WTC11 (cell line): ENCODE data around the gene PGS1. TPM values are rescaled to one million over a fixed set of nuclear protein-coding genes. Genes with fewer than 3 reads are reported as not detected.

Source experiments
- ATAC-seq: fragments of 200-7000 bp; cut with Tn5 transposase; 2 replicates; pipeline ENCODE4 v1.10.0; 2021; ENCODE audit warnings: mild to moderate bottlenecking, moderate library complexity
- CTCF ChIA-PET: fragments of 300-600 bp; sonication (Branson Sonifier 250); formaldehyde crosslinking; loops from one replicate; lab custom pipeline; 2021; ENCODE audit warnings: antibody characterized with exemption; lab: Charles Lee
- POLR2A ChIA-PET: fragments of 350-600 bp; sonication (Branson Sonifier 250); formaldehyde crosslinking; loops from one replicate; lab custom pipeline; 2021; ENCODE audit warnings: antibody characterized with exemption; lab: Charles Lee
- DNase-seq: peaks from one replicate; pipeline ENCODE4 v3.0.0; 2021; ENCODE audit warnings: low spot score
- H3K27ac Mint-ChIP-seq: 2 replicates; pipeline ENCODE4 v1.8.0; 2021; ENCODE audit warnings: mixed read lengths
- H3K27me3 Mint-ChIP-seq: 2 replicates; pipeline ENCODE4 v1.8.0; 2021; ENCODE audit warnings: low read depth, mild to moderate bottlenecking, moderate library complexity, mixed read lengths
- H3K36me3 Mint-ChIP-seq: 2 replicates; pipeline ENCODE4 v1.8.0; 2021; ENCODE audit warnings: mixed read lengths
- H3K4me1 Mint-ChIP-seq: 2 replicates; pipeline ENCODE4 v1.8.0; 2022; ENCODE audit warnings: mixed read lengths
- H3K4me3 Mint-ChIP-seq: 2 replicates; pipeline ENCODE4 v1.8.0; 2021; ENCODE audit warnings: mild to moderate bottlenecking, moderate library complexity, mixed read lengths
- H3K9me3 Mint-ChIP-seq: 2 replicates; pipeline ENCODE4 v1.8.0; 2021; ENCODE audit warnings: mixed read lengths
- KAT7 ChIP-seq: sonication (generic); formaldehyde crosslinking; IDR thresholded peaks from 2 replicates; pipeline ENCODE4 v1.8.1; 2023; ENCODE audit warnings: missing genetic modification reagents, mild to moderate bottlenecking, borderline replicate concordance
- NR3C1 ChIP-seq: sonication (generic); formaldehyde crosslinking; conservative IDR thresholded peaks from 2 replicates; pipeline ENCODE4 v1.8.1; 2023; ENCODE audit warnings: low read depth, mild to moderate bottlenecking, missing genetic modification reagents
- SMAD3 ChIP-seq: sonication (generic); formaldehyde crosslinking; IDR thresholded peaks from 2 replicates; pipeline ENCODE4 v1.8.0; 2022; ENCODE audit warnings: missing genetic modification reagents, mild to moderate bottlenecking, borderline replicate concordance
- TEAD1 ChIP-seq: sonication (generic); formaldehyde crosslinking; IDR thresholded peaks from 2 replicates; pipeline ENCODE4 v1.8.0; 2022; ENCODE audit warnings: mild to moderate bottlenecking, missing genetic modification reagents
- ZNF138 ChIP-seq: sonication (generic); formaldehyde crosslinking; conservative IDR thresholded peaks from 2 replicates; pipeline ENCODE4 v1.8.1; 2022; ENCODE audit warnings: mild to moderate bottlenecking, moderate library complexity, missing genetic modification reagents
- ZNF219 ChIP-seq: sonication (generic); formaldehyde crosslinking; IDR thresholded peaks from 2 replicates; pipeline ENCODE4 v1.8.0; 2023; ENCODE audit warnings: missing genetic modification reagents, mild to moderate bottlenecking, borderline replicate concordance
- total RNA-seq: library from RNA; stranded (reverse); gene quantifications from 3 replicates; pipeline ENCODE4 v1.2.3, GENCODE V29; 2021
- TF ChIP-seq, protein P1 (sequence below): fragments of 250-450 bp; sonication (Bioruptor Pico); IDR thresholded peaks from 2 replicates; pipeline ENCODE4 v1.9.0; 2021; ENCODE audit warnings: mild to moderate bottlenecking, borderline replicate concordance
- TF ChIP-seq, protein P2 (sequence below): sonication (generic); formaldehyde crosslinking; IDR thresholded peaks from 2 replicates; pipeline ENCODE4 v1.8.0; 2022; ENCODE audit warnings: mild to moderate bottlenecking, missing genetic modification reagents
- TF ChIP-seq, protein P3 (sequence below): sonication (generic); formaldehyde crosslinking; IDR thresholded peaks from 2 replicates; pipeline ENCODE4 v1.8.1; 2023; ENCODE audit warnings: mild to moderate bottlenecking, moderate library complexity, missing genetic modification reagents
- TF ChIP-seq, protein P4 (sequence below): sonication (generic); formaldehyde crosslinking; IDR thresholded peaks from 2 replicates; pipeline ENCODE4 v1.8.1; 2022; ENCODE audit warnings: low read depth, mild to moderate bottlenecking, moderate library complexity, missing genetic modification reagents, borderline replicate concordance
- TF ChIP-seq, protein P5 (sequence below): sonication (generic); formaldehyde crosslinking; conservative IDR thresholded peaks from 2 replicates; pipeline ENCODE4 v1.8.1; 2023; ENCODE audit warnings: mild to moderate bottlenecking, low read depth, missing genetic modification reagents, moderate library complexity

Gene PGS1
- total RNA-seq, 1 experiment from 2014 or later = 51.4 TPM

DNA sequence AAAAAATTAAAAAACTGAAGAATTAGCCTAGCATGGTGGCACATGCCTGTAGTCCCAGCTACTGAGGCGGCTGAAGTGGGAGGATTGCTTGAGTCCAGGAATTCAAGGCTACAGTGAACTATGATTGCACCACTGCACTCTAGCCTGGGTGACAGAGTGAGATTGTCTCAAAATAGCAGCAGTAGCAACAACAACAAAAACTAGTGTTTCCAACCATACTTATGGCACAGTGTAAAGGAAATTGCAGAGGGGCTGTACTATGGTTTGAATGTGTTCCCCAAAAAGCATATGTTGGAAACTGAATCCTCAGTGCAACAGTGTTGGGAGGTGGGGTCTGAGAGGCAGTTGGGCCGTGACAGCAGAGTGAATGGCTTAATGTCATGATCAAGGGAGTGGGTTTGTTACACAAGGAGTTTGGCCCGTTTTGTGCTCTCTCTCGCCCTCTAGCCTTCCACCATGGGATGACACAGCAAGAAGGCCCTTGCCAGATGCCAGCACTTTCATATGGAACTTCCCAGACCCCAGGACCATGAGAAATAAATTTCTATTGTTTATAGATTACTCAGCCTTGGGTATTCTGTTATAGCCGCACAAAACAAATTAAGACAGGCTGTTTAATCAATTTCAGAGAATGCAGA is 70.0 kb downstream of the PGS1 start:
- H3K4me3 Mint-ChIP-seq = no peak overlapping the region
- H3K27me3 Mint-ChIP-seq = no peaks in the 10 kb centered on the region
- ChIA-PET POLR2A (no interaction called here), CTCF (interaction anchor here (0.6 kb wide), 1 partner anchor 187 kb away, joined by 3 read pairs; no protein-coding TSS in a partner anchor)
- DNase-seq = no peak
- H3K4me1 Mint-ChIP-seq = no peaks in the 10 kb centered on the region
- no peak overlapping the region for H3K27ac Mint-ChIP-seq
- TF ChIP-seq TEAD1 (CRISPR knock-in tag) (no peak), SMAD3 (no peak), ZNF219 (CRISPR knock-in tag) (no peak), KAT7 (CRISPR knock-in tag) (no peak), NR3C1 (CRISPR knock-in tag) (no peak), ZNF138 (CRISPR knock-in tag) (no peak)
- TF ChIP-seq, protein P1, sequence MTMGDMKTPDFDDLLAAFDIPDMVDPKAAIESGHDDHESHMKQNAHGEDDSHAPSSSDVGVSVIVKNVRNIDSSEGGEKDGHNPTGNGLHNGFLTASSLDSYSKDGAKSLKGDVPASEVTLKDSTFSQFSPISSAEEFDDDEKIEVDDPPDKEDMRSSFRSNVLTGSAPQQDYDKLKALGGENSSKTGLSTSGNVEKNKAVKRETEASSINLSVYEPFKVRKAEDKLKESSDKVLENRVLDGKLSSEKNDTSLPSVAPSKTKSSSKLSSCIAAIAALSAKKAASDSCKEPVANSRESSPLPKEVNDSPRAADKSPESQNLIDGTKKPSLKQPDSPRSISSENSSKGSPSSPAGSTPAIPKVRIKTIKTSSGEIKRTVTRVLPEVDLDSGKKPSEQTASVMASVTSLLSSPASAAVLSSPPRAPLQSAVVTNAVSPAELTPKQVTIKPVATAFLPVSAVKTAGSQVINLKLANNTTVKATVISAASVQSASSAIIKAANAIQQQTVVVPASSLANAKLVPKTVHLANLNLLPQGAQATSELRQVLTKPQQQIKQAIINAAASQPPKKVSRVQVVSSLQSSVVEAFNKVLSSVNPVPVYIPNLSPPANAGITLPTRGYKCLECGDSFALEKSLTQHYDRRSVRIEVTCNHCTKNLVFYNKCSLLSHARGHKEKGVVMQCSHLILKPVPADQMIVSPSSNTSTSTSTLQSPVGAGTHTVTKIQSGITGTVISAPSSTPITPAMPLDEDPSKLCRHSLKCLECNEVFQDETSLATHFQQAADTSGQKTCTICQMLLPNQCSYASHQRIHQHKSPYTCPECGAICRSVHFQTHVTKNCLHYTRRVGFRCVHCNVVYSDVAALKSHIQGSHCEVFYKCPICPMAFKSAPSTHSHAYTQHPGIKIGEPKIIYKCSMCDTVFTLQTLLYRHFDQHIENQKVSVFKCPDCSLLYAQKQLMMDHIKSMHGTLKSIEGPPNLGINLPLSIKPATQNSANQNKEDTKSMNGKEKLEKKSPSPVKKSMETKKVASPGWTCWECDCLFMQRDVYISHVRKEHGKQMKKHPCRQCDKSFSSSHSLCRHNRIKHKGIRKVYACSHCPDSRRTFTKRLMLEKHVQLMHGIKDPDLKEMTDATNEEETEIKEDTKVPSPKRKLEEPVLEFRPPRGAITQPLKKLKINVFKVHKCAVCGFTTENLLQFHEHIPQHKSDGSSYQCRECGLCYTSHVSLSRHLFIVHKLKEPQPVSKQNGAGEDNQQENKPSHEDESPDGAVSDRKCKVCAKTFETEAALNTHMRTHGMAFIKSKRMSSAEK = no peak
- TF ChIP-seq, protein P2, sequence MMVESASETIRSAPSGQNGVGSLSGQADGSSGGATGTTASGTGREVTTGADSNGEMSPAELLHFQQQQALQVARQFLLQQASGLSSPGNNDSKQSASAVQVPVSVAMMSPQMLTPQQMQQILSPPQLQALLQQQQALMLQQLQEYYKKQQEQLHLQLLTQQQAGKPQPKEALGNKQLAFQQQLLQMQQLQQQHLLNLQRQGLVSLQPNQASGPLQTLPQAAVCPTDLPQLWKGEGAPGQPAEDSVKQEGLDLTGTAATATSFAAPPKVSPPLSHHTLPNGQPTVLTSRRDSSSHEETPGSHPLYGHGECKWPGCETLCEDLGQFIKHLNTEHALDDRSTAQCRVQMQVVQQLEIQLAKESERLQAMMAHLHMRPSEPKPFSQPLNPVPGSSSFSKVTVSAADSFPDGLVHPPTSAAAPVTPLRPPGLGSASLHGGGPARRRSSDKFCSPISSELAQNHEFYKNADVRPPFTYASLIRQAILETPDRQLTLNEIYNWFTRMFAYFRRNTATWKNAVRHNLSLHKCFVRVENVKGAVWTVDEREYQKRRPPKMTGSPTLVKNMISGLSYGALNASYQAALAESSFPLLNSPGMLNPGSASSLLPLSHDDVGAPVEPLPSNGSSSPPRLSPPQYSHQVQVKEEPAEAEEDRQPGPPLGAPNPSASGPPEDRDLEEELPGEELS (CRISPR knock-in tag) = no peak
- TF ChIP-seq, protein P3, sequence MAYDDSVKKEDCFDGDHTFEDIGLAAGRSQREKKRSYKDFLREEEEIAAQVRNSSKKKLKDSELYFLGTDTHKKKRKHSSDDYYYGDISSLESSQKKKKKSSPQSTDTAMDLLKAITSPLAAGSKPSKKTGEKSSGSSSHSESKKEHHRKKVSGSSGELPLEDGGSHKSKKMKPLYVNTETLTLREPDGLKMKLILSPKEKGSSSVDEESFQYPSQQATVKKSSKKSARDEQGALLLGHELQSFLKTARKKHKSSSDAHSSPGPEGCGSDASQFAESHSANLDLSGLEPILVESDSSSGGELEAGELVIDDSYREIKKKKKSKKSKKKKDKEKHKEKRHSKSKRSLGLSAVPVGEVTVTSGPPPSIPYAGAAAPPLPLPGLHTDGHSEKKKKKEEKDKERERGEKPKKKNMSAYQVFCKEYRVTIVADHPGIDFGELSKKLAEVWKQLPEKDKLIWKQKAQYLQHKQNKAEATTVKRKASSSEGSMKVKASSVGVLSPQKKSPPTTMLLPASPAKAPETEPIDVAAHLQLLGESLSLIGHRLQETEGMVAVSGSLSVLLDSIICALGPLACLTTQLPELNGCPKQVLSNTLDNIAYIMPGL (CRISPR knock-in tag) = no peak
- TF ChIP-seq, protein P4, sequence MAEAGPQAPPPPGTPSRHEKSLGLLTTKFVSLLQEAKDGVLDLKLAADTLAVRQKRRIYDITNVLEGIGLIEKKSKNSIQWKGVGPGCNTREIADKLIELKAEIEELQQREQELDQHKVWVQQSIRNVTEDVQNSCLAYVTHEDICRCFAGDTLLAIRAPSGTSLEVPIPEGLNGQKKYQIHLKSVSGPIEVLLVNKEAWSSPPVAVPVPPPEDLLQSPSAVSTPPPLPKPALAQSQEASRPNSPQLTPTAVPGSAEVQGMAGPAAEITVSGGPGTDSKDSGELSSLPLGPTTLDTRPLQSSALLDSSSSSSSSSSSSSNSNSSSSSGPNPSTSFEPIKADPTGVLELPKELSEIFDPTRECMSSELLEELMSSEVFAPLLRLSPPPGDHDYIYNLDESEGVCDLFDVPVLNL (CRISPR knock-in tag) = no peak
- TF ChIP-seq, protein P5, sequence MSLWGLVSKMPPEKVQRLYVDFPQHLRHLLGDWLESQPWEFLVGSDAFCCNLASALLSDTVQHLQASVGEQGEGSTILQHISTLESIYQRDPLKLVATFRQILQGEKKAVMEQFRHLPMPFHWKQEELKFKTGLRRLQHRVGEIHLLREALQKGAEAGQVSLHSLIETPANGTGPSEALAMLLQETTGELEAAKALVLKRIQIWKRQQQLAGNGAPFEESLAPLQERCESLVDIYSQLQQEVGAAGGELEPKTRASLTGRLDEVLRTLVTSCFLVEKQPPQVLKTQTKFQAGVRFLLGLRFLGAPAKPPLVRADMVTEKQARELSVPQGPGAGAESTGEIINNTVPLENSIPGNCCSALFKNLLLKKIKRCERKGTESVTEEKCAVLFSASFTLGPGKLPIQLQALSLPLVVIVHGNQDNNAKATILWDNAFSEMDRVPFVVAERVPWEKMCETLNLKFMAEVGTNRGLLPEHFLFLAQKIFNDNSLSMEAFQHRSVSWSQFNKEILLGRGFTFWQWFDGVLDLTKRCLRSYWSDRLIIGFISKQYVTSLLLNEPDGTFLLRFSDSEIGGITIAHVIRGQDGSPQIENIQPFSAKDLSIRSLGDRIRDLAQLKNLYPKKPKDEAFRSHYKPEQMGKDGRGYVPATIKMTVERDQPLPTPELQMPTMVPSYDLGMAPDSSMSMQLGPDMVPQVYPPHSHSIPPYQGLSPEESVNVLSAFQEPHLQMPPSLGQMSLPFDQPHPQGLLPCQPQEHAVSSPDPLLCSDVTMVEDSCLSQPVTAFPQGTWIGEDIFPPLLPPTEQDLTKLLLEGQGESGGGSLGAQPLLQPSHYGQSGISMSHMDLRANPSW (CRISPR knock-in tag) = no peak
- no peak for ATAC-seq
- H3K36me3 Mint-ChIP-seq = peaks cover 5% of the 10 kb centered on the region; the same call in 1 of the 2 replicates
- H3K9me3 Mint-ChIP-seq = peaks cover 10% of the 10 kb centered on the region
